Activated CD8-positive, alpha-beta T cell treated with anti-CD3 and anti-CD28 coated beads for 36 hours (primary cell): ENCODE results near the gene PDZD7. TPM values are rescaled to one million over a fixed set of nuclear protein-coding genes. Genes with fewer than 3 reads are reported as not detected.

Source experiments
- ATAC-seq: fragments of 200-7000 bp; cut with Tn5 transposase; one replicate; pipeline ENCODE4 v1.10.0; 2021; ENCODE audit warnings: mild to moderate bottlenecking, moderate library complexity
- CTCF ChIA-PET: fragments of 350-600 bp; sonication (Branson Sonifier 250); formaldehyde crosslinking; loops from one replicate; lab custom pipeline; 2021; ENCODE audit warnings: antibody characterized with exemption; lab: Charles Lee
- POLR2A ChIA-PET: fragments of 350-600 bp; sonication (Branson Sonifier 250); formaldehyde crosslinking; loops from one replicate; lab custom pipeline; 2021; ENCODE audit warnings: antibody characterized with exemption; lab: Charles Lee
- DNase-seq: peaks from one replicate; pipeline ENCODE4 v3.0.0-alpha.2; 2020
- H3K27ac Mint-ChIP-seq: one replicate; pipeline ENCODE4 v1.8.0; 2021; ENCODE audit warnings: mild to moderate bottlenecking, mixed read lengths
- H3K27me3 Mint-ChIP-seq: one replicate; pipeline ENCODE4 v1.8.0; 2021; ENCODE audit warnings: mixed read lengths
- H3K36me3 Mint-ChIP-seq: one replicate; pipeline ENCODE4 v1.8.0; 2021; ENCODE audit warnings: low read depth, mixed read lengths
- H3K4me1 Mint-ChIP-seq: one replicate; pipeline ENCODE4 v1.8.0; 2021; ENCODE audit warnings: low read depth, mixed read lengths
- H3K4me3 Mint-ChIP-seq: one replicate; pipeline ENCODE4 v1.8.0; 2021; ENCODE audit warnings: mild to moderate bottlenecking, moderate library complexity, mixed read lengths
- H3K9me3 Mint-ChIP-seq: one replicate; pipeline ENCODE4 v1.8.0; 2021; ENCODE audit warnings: mixed read lengths
- intact Hi-C: fragments of 100-400 bp; cut with micrococcal nuclease; formaldehyde crosslinking; loops from one replicate; pipeline ENCODE4 v1.10.0; 2022
- total RNA-seq, 2 experiments: library from RNA; stranded (reverse); gene quantifications; one replicate each; pipeline ENCODE4 v1.2.3, GENCODE V29; 2021
- TF ChIP-seq, protein P1 (sequence below): fragments of 200-600 bp; IDR thresholded peaks from one replicate; pipeline ENCODE4 v1.8.0; 2022; ENCODE audit warnings: antibody characterized with exemption, mild to moderate bottlenecking

The PDZD7 gene
- total RNA-seq, 2 experiments from 2014 or later = 0.25 to 0.65 TPM

DNA sequence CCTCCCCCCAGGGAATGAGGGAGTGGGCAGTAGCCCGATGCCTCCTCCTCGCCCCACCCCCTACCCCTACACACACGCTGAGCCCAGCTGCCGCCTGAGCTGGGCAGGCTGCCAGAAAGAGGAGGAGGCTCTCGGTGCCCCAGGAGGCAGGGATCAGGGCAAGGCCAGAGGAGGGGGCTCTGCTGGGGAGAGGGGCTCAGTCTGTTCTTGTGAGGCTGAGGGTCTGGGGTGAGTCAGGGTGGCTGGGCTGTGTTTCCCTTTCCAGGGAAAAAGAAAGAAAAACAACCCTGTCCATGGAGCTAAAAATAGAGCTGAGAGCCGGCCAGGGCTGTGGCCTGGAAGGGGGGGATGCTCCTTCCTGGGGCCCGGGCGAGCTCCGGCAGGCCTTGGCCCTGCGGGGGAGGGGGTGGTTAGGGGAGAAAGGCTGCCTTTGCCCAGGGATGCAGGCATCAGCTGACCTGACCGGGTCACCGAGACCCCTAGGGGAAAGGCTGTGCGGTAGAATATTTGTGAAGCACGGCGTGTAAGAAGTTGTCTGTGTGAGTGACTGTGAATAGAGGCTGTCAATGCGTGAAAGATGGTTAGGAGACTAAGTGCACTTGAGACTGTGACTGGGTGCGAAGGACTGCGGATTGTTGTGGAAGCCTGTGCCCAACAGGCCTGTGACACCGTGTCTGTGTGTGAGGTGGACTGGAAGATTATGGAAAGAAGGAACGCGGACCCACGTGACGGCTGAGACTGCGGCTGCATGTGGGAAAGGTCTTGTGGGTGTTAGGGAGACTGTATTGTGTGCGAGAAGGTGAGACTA lies 32.5 kb downstream of the PDZD7 start:
- Mint-ChIP-seq H3K27me3 (no peaks in the 10 kb centered on the region), H3K4me1 (peaks cover 20% of the 10 kb centered on the region), H3K36me3 (peaks cover 10% of the 10 kb centered on the region), H3K4me3 (peak overlapping the region; percentile 78), H3K9me3 (no peaks in the 10 kb centered on the region), H3K27ac (peak overlapping the region; percentile 88)
- ATAC-seq = peak; percentile 41
- TF ChIP-seq, protein P1, sequence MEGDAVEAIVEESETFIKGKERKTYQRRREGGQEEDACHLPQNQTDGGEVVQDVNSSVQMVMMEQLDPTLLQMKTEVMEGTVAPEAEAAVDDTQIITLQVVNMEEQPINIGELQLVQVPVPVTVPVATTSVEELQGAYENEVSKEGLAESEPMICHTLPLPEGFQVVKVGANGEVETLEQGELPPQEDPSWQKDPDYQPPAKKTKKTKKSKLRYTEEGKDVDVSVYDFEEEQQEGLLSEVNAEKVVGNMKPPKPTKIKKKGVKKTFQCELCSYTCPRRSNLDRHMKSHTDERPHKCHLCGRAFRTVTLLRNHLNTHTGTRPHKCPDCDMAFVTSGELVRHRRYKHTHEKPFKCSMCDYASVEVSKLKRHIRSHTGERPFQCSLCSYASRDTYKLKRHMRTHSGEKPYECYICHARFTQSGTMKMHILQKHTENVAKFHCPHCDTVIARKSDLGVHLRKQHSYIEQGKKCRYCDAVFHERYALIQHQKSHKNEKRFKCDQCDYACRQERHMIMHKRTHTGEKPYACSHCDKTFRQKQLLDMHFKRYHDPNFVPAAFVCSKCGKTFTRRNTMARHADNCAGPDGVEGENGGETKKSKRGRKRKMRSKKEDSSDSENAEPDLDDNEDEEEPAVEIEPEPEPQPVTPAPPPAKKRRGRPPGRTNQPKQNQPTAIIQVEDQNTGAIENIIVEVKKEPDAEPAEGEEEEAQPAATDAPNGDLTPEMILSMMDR = no peak
- intact Hi-C loops = no loop called here
- ChIA-PET CTCF (interaction anchor here (0.7 to 12.8 kb wide), 22 partner anchors 9 to 465 kb away, joined by 3 to 178 read pairs (median 5); partner anchors contain the start of genes MRPL43, PDZD7, SFXN3 and SLF2), POLR2A (interaction anchor here (0.6 to 4.5 kb wide), 4 partner anchors 10 to 45 kb away, joined by 3 to 25 read pairs (median 4); partner anchors contain the start of genes MRPL43 and TWNK)
- peak; percentile 79 for DNase-seq

DNA sequence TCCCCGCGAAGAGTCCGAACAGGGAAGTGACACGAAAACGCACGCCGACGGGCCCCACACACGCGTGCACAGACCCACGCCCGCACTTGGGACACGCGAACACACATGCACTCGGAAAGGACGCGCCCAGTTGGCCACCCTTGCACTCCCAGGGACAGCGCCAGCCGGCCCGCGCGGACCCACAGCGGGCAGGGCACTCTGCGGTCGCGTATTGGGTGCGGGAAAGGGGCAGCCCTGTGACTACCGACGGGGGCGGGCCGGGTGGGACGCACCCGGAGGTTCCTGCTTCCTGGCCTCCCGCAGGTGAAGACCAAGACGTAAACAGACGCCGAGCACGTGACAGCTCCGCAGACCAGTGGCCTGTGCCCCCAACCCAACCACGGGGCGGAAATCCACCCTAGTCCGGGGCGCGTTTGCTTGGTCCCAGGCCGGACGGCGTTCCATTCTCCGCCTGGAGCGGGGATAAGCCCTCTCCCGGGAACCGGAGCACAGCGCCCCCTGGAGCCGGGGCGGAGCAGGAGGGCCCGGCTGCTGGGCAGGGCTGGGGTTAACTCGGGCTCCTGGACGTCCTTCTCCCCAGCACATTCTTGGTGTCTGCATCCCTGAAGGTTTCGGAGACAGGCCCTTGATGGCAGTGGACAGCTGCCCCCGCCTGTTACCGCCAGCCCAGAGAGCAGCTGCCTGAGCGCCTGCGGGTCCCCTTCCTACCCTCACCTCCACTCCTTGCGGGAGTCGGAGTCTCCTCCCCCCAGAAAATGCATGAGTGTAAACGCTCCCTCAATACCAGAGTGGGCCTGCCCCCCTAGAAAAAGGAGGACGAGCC lies 33.4 kb downstream of the PDZD7 start:
- ChIA-PET CTCF (interaction anchor here (0.6 to 12.8 kb wide), 26 partner anchors 9 to 516 kb away, joined by 3 to 178 read pairs (median 4); partner anchors contain the start of genes MRPL43, PDZD7, SFXN3 and SLF2), POLR2A (interaction anchor here (1.1 to 4.5 kb wide), 6 partner anchors 9 to 83 kb away, joined by 3 to 25 read pairs (median 4); partner anchors contain the start of genes MRPL43 and TWNK)
- ATAC-seq (peak; percentile 53), DNase-seq (peak; percentile 67)
- no peaks in the 10 kb centered on the region for H3K27me3 Mint-ChIP-seq
- peaks cover 15% of the 10 kb centered on the region for H3K36me3 Mint-ChIP-seq
- peak overlapping the region; percentile 88 for H3K27ac Mint-ChIP-seq
- intact Hi-C loops = no loop called here
- no peaks in the 10 kb centered on the region for H3K9me3 Mint-ChIP-seq
- peak overlapping the region; percentile 78 for H3K4me3 Mint-ChIP-seq
- peaks cover 20% of the 10 kb centered on the region for H3K4me1 Mint-ChIP-seq
- TF ChIP-seq, protein P1 = peak; percentile 100

DNA sequence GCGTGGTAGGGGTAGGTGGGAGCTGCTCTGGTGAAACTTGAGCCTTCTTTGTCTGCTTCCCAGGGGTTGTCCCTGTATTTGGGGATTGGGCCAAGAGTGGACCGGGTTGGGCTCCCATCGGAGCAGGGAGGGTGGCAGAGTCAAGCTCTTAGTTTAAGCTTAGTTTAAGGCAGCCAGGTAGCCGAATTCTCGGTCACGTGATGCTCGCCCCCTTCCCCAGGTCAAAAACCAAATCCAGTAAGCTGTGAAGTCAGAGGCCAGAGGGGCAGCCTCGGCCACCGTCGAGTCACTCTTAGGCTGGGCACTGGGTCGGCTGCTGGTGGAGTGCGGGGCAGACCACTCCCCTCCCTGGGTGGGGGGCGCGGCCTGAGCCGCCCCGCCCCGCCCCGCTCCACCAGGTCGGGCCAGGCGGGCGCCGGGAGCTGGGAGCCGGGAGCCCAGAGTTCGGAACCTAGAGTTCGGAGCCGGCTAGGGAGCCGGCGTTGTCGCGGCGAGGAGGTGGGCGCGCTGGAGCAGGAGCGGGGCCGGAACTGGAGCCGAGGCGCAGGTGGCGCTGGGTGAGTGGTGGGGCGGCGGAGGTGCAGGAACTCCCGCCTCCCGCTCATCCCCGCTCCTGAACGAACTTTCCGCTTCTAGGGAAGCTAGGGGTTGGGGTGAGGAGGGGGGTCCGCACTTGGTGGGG lies 34.1 kb downstream of the PDZD7 start:
- peak; percentile 19 for ATAC-seq
- Mint-ChIP-seq H3K9me3 (no peaks in the 10 kb centered on the region), H3K4me3 (peak overlapping the region; percentile 78), H3K27ac (peak overlapping the region; percentile 89), H3K27me3 (no peaks in the 10 kb centered on the region), H3K4me1 (peaks cover 20% of the 10 kb centered on the region), H3K36me3 (peaks cover 17% of the 10 kb centered on the region)
- ChIA-PET CTCF (interaction anchor here (0.6 to 12.8 kb wide), 15 partner anchors 10 to 515 kb away, joined by 3 to 178 read pairs (median 7); partner anchors contain the start of genes MRPL43, PDZD7, SFXN3 and SLF2), POLR2A (interaction anchor here (0.7 to 4.5 kb wide), 6 partner anchors 9 to 82 kb away, joined by 3 to 25 read pairs (median 4); partner anchors contain the start of genes MRPL43 and TWNK)
- peak; percentile 53 for DNase-seq
- intact Hi-C loops = no loop called here
- TF ChIP-seq, protein P1 = no peak

DNA sequence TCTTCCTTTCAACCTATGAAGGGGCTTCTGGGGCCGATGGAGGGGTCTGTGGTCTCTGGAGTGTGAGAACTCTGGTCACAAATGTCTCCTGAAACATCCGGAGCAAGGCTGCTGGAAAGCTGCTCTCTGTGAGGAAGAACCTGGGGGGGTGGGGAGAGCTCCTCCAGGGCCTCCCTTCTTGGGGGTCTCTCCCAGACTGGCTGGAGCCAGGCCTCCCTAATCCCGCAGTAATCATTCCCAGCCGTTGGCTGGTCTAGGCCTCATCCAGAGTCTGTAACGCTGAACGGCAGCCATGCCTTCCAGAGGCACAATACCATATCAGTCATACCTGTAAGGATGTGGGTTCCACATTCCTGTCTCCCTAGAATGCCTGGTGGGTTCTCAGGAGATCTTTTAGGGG lies 35.7 kb downstream of the PDZD7 start:
- TF ChIP-seq, protein P1 = no peak
- no peaks in the 10 kb centered on the region for H3K9me3 Mint-ChIP-seq
- peak overlapping the region; percentile 11 for H3K27ac Mint-ChIP-seq
- DNase-seq (no peak), ATAC-seq (no peak)
- intact Hi-C loops = no loop called here
- no peak overlapping the region for H3K4me3 Mint-ChIP-seq
- peaks cover 28% of the 10 kb centered on the region for H3K4me1 Mint-ChIP-seq
- no peaks in the 10 kb centered on the region for H3K27me3 Mint-ChIP-seq
- CTCF ChIA-PET = interaction anchor here (12.8 kb wide), 1 partner anchor 22 kb away, joined by 178 read pairs; no protein-coding TSS in a partner anchor
- peaks cover 30% of the 10 kb centered on the region for H3K36me3 Mint-ChIP-seq
- POLR2A ChIA-PET = no interaction called here
